ENCODE data around the gene TMEM179. TPM values are rescaled to one million over a fixed set of nuclear protein-coding genes. Genes with fewer than 3 reads are reported as not detected.

TMEM179 gene
- polyA plus RNA-seq, 6 donors from 2014 or later: not detected

DNA sequence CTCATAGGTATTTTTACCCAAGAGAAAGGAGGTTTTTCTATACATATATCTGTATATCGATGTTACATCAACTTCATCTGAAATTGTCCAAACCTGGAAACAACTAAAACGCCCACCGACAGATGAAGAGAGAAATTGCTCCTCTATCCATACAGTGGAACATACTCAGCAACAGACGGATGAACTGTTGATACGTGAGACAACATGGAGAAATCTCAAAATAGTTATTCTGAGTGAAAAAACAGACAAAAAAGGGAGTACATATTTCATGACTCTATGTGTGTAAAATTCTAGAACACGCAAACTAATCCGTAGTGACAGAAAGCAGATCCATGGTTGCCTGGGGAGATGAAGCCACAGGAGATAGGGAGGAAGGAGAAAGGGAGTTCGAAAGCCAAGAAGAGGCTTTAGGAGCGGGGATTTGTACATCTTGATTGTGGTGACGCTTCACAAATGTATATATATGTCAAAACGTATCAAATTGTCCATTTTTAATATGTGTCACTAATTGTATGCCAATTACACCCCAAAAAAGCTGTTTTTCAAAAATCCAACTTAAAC is 62.6 kb downstream of the TMEM179 start:
- DNase-seq (no peak), ATAC-seq (ENCODE audit: low read depth in 2 of 2) (no peak)
- Mint-ChIP-seq H3K27ac (no peak overlapping the region), H3K36me3 (no peaks in the 10 kb centered on the region), H3K4me1 (peaks cover 0 to 2% (median 0%) of the 10 kb centered on the region in 3 donors), H3K4me3 (peak overlapping the region in 1 of 8 donors; percentile 1), H3K27me3 (peaks cover 25 to 53% (median 50%) of the 10 kb centered on the region in 3 donors), H3K9me3 (no peaks in the 10 kb centered on the region)

Other genes with a start within 250 kb of the TMEM179 start
- gene C14orf180, start 25.0 kb downstream of the TMEM179 start, polyA plus RNA-seq (ENCODE audit: low read depth in 6 of 6): not detected
- 10 to 100 TPM in 1 of 6 donors, 1 to 10 TPM in 5; 2.8 to 10.2 (median 5.5) TPM for gene INF2, start 84.8 kb upstream of the TMEM179 start, polyA plus RNA-seq (ENCODE audit: low read depth in 6 of 6)
- gene ADSS1, start 119.5 kb upstream of the TMEM179 start, polyA plus RNA-seq (ENCODE audit: low read depth in 6 of 6): under 1 TPM in 2 of 6 donors, not detected in 4; 0.17 to 0.29 TPM
- 100 to 1,000 TPM; 191 to 266 (median 227) TPM for gene SIVA1, start 148.4 kb upstream of the TMEM179 start, polyA plus RNA-seq (ENCODE audit: low read depth in 6 of 6)
- 10 to 100 TPM in 5 of 6 donors, 1 to 10 TPM in 1; 6.3 to 22.0 (median 14.1) TPM for gene AKT1, start 191.0 kb upstream of the TMEM179 start, polyA plus RNA-seq (ENCODE audit: low read depth in 6 of 6)
- 1 to 10 TPM in 4 of 6 donors, under 1 TPM in 2; 0.84 to 1.9 (median 1.2) TPM for gene ZBTB42, start 196.3 kb upstream of the TMEM179 start, polyA plus RNA-seq (ENCODE audit: low read depth in 6 of 6)

All from naive B cell (primary cell).